Measurements from ENCODE around the gene ZNF385C.

Gene ZNF385C

DNA sequence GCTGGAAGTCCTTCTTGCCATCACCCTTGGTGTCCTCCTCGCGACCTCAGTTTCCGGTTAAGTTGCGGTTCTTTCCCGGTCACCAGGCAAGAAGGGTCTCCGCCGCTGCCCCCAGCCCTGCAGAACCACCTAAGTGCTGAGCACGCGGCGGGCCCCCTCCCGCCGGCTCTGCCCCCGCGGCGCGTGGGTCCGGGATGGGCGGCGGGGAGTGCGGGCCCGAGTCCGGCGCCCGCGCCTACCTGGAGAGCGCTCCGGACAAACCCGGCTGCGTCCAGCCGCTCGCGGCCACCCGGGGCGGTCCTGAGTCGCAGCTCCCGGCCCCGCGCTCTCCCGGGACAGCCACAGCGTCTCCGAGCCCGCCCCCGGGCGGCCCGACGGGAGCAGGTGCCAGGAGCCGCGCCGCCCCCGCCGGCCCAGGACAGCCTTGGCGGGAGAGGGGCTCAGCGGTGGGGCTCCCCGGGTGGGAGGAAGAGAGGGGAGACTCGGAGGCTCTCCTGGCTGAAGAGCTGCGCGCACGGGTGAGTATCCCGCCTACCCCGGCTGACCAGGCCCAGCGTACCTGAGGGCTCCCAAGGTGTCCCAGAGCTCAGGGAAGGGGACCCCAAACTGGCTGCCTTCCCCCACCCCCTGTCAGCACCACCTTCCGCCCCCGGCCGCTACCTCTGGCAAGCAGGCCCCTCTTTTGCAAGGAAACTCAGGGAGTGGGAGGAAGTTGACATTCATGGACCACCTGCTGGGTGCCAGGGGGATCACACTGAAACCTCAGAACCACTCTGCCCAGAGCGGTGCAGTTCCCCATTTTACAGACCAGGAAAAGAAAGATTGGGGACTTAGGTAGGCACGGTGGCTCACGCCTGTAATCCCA, 25.7 kb downstream of the ZNF385C start:
- no peak for DNase-seq

DNA sequence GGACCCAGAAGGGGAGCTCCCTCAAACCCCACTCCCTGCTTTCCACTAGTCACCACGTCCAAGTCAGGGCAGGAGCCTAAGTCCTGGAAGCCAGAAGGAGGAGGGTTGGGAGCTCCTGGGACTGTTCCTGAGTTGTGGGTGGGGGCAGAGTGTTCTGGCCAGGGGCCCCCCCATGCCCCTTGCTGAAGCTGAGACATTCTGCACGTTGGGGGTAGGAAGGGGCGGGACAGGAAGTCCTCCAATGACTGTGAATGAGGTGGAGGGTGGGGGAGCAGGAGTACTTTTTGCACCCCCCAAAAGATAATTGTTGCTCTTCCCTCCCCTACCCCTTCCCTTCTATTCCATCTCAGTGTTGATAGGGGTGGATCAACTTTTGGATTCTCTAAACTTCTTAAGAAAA, 26.5 kb downstream of the ZNF385C start:
- no peak for DNase-seq

- DNase-seq: no peak
Measured at GRCh38 chr17:42068979-42069378, 29.3 kb downstream of the ZNF385C start.

GRCh38 chr17:42067371-42068091, 30.7 kb downstream of the ZNF385C start:
- DNase-seq: no peak

DNA sequence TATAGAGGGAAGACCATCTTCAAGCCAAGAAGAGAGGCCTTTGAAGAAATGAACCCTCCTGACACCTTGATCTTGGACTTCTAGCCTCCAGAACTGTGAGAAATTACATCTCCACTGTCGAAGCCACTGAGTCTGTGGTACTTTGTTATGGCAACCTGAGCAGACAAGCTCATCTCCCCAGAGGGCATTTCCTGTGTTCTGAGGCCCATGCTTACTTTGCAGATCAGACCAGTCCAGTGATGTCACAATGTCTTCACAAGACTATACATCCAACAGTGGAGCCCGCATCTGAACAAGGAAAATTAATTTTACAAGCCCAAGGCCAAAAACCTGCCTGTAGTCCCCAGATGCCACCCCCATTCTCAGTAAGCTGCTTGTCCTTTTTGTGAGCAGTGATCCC, 33.1 kb downstream of the ZNF385C start:
- no peak for DNase-seq

- DNase-seq: no peak
Measured at GRCh38 chr17:42062681-42063080, 35.6 kb downstream of the ZNF385C start.

GRCh38 chr17:42061646-42062487, 36.4 kb downstream of the ZNF385C start:
- DNase-seq: no peak

GRCh38 chr17:42060231-42060630, 38.0 kb downstream of the ZNF385C start:
- DNase-seq: no peak

DNA sequence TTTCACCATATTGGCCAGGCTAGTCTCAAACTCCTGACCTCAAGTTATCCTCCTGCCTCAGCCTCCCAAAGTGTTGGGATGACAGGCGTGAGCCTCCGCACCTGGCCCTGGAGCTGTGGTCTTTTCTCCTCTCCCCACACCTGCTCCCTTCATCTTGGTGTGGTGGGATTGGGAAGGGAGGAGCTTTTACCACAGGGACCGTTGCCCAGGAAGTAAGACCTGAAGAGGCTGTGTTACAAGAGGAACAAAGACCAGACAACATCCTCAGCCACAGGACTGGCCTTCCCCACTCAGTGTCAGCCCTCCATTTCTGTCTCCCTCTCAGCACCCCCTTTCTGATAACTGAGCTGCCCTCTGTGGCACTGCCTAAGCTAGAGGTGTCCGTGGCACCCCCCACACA, 38.5 kb downstream of the ZNF385C start:
- no peak for DNase-seq

- DNase-seq: no peak
Measured at GRCh38 chr17:42058063-42058462, 40.2 kb downstream of the ZNF385C start.

GRCh38 chr17:42056635-42057034, 41.6 kb downstream of the ZNF385C start:
- DNase-seq: no peak

GRCh38 chr17:42055496-42055895, 42.8 kb downstream of the ZNF385C start:
- DNase-seq: no peak

- no peak for DNase-seq
Measured at GRCh38 chr17:42055027-42055426, 43.2 kb downstream of the ZNF385C start.

- DNase-seq: no peak
Measured at GRCh38 chr17:42053731-42054500, 44.4 kb downstream of the ZNF385C start.

- DNase-seq: no peak
Measured at GRCh38 chr17:42052346-42052877, 45.9 kb downstream of the ZNF385C start.

GRCh38 chr17:42051645-42052044, 46.6 kb downstream of the ZNF385C start:
- DNase-seq: no peak

- no peak for DNase-seq
Measured at GRCh38 chr17:42051013-42051400, 47.3 kb downstream of the ZNF385C start.

DNA sequence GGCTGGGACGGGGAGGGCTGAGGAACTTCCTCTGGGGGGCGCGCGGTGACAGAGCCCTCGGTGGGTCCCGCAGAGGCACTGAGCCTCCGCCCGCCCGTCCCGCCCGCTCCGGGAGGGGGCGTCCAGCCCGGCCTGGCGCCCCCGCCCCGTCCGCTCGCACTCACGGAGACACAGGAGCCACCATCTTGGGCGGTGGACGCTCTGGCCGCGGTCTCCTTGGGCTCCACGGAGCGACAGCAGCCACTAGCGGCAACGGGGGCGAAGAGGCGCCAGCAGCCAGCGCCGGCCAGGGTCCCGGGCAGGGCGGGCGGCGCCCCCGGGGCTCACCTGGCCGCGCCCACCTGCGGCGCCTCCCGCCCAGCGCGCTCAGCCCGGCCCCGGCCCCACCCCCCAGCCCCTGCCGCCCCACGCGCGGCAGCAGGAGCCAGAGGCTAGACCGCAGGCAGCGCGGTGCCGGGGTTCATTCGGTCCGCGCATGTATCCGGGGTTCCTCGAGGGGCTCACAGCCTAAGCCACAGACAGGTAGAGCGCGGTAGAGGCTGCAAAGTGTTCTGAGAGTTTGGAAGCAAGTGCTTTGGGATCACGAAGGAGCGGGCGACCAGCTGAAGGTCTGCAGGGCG, 47.8 kb downstream of the ZNF385C start, which contains the start of gene C17orf113:
Gene C17orf113 (minus strand): TSS at position 209 of the 620 bp plus-strand sequence. CDS start 7,225 bp downstream, outside the sequence.
- DNase-seq: no peak

DNA sequence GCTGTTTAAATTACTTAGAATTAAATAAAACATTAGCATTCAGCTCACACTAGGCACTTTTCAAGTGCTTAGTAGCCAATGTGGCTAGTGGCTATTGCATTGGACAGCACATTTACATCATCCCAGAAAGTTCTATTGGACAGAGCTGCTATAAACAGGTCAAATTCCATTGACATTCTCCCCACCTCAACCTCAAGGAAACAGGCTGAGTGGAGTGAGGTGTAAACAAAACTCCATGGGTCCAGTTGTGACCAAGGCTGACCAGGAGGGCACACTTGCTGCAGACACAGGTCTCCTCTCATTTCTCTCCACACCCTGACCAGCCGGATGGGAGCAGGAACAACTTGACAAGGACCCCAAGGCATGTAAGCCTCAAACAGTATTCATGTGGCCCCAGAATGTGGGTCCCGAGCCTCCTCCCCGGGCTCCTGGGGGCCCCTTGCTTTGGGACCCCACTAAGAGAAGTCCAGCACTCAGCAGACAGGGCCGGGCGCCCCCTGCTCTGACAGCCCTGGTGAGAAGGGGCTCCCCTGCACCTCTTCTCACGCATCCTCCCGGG, 48.4 kb downstream of the ZNF385C start:
- DNase-seq: no peak

DNA sequence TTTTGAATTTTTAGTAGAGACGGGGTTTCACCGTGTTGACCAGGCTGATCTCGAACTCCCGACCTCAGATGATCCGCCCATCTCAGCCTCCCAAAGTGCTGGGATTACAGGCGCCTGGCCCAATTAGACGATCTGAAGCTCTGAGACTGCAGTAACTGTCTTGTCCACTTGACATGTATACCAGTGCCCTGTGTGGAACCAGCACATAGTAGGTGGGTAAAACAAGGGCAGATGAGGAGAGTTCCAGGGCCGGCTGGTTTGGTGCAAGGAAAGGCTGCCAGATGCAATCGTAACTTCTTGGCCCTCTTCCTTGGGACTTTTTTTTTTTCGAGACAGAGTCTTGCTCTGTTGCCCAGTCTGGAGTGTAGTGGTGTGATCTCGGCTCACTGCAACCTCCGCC, 50.9 kb downstream of the ZNF385C start:
- DNase-seq: no peak

GRCh38 chr17:42045719-42046118, 52.6 kb downstream of the ZNF385C start:
- DNase-seq: no peak
